Mucosa of descending colon (tissue), 3 donors: Measurements from ENCODE around the gene PTPRN2. TPM values are rescaled to one million over a fixed set of nuclear protein-coding genes. Genes with fewer than 3 reads are reported as not detected.

ENCODE experiments used
- ATAC-seq: fragments of 200-7000 bp; cut with Tn5 transposase; one replicate; pipeline ENCODE4 v1.9.1; 2020; ENCODE audit warnings: mild to moderate bottlenecking, moderate library complexity
- DNase-seq, 3 donors: peaks; one replicate each; pipeline ENCODE4 v3.0.0-alpha.2; 2020
- H3K36me3 ChIP-seq: fragments of 200-600 bp; one replicate; pipeline ENCODE4 v1.8.0; 2021; ENCODE audit warnings: low read depth, mild to moderate bottlenecking
- H3K4me1 ChIP-seq: fragments of 200-600 bp; one replicate; pipeline ENCODE4 v1.8.0; 2021; ENCODE audit warnings: low read depth, mild to moderate bottlenecking
- H3K4me3 ChIP-seq: fragments of 200-600 bp; one replicate; pipeline ENCODE4 v1.8.0; 2021; ENCODE audit warnings: mild to moderate bottlenecking
- H3K9me3 ChIP-seq: fragments of 200-600 bp; one replicate; pipeline ENCODE4 v1.8.0; 2021; ENCODE audit warnings: mild to moderate bottlenecking
- intact Hi-C, 2 donors: fragments of 100-400 bp; cut with DNase I in 1 of 2; cut with micrococcal nuclease in 1 of 2; formaldehyde crosslinking; loops; one replicate each; pipeline versions ENCODE4 v1.11.0 to v1.11.1; 2022; cut with DNase I, micrococcal nuclease
- total RNA-seq, 3 donors: library from RNA; stranded (reverse); fragmentation: NEBNext Ultra II Directional in 2 of 3; extraction: Animal tissue kit (Norgen Biotek cat#: 25700) in 2 of 3; gene quantifications; one replicate each; pipeline versions ENCODE4 v1.2.1 to v1.2.4, GENCODE V29; 2021 to 2023
- TF ChIP-seq, protein P1 (sequence below): fragments of 200-600 bp; IDR thresholded peaks from one replicate; pipeline ENCODE4 v1.8.0; 2022; ENCODE audit warnings: antibody characterized with exemption, mild to moderate bottlenecking
- donor health status: DM: no; HTN: no; CAD: no; lungs with moderate emphysema.
- donor health status: DM: no; HTN: no; CAD: no.
- donor health status: DM: no; HTN: yes; CAD: no.

PTPRN2 gene
- total RNA-seq, 3 donors from 2014 or later: 12.5 to 28.0 (median 26.2) TPM

DNA sequence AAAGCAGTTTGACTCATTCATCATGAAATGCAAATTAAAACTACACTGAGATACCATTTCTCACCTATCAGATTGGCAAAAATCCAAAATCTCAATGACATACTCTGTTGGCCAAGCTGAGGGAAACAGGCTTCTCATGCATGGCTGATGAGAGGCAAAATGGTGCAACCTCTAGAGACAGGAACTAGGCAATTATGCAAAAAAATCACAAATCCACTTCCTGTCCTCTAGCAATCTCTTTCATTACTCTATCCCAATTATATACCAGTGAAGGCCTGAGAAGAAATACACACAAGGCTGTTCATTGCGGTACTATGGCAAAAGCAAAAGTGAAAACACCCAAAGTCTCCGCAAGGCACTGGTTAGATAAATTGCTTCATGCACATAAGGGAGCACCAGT is 25.9 kb upstream of the PTPRN2 start:
- Histone ChIP-seq H3K36me3 (no peaks in the 10 kb centered on the region), H3K4me1 (no peaks in the 10 kb centered on the region), H3K9me3 (no peaks in the 10 kb centered on the region), H3K4me3 (no peak overlapping the region)
- intact Hi-C loops: no loop called here
- DNase-seq (no peak), ATAC-seq (no peak)
- TF ChIP-seq, protein P1, sequence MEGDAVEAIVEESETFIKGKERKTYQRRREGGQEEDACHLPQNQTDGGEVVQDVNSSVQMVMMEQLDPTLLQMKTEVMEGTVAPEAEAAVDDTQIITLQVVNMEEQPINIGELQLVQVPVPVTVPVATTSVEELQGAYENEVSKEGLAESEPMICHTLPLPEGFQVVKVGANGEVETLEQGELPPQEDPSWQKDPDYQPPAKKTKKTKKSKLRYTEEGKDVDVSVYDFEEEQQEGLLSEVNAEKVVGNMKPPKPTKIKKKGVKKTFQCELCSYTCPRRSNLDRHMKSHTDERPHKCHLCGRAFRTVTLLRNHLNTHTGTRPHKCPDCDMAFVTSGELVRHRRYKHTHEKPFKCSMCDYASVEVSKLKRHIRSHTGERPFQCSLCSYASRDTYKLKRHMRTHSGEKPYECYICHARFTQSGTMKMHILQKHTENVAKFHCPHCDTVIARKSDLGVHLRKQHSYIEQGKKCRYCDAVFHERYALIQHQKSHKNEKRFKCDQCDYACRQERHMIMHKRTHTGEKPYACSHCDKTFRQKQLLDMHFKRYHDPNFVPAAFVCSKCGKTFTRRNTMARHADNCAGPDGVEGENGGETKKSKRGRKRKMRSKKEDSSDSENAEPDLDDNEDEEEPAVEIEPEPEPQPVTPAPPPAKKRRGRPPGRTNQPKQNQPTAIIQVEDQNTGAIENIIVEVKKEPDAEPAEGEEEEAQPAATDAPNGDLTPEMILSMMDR: no peak

DNA sequence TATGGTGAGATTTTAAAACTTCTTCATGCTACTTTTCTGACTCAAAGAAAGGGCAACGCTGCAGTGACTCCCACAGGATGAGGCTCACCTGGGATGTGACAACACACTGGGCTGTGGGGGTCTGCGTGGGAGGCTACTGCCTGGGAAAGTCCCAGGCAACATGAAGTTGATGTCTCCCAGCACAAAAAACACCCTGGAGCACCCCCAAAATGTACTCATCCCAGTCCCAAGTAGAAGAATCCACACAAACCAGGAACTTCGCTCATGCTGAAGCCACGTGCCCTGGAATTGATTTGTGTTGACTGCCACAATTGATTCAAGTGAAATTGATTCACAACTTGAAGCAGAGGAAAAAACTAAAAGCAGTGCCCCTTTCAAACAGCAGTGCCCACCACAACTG is 24.9 kb upstream of the PTPRN2 start:
- DNase-seq (no peak), ATAC-seq (no peak)
- Histone ChIP-seq H3K4me1 (no peaks in the 10 kb centered on the region), H3K36me3 (no peaks in the 10 kb centered on the region), H3K4me3 (no peak overlapping the region), H3K9me3 (no peaks in the 10 kb centered on the region)
- TF ChIP-seq, protein P1: no peak
- intact Hi-C loops: no loop called here

DNA sequence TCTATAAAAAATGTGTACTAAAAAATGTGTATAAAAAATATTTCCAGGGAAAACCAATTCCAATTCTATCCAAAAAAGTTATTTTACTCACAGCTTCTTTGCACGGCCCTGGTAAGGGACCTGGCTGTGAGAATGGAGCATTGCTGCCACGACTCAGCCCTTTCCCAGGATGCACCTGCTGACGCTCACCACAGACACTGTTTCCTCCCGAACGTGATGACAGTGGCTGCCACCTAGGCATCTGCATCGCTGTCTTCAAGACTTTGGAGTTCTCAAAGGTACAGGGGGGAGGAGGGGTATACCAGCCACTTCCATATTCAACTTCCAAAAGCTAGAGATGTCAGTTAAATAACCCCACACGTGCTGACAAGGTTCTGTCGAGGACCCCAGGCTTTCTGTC is 23.9 kb upstream of the PTPRN2 start:
- Histone ChIP-seq H3K36me3 (no peaks in the 10 kb centered on the region), H3K9me3 (no peaks in the 10 kb centered on the region), H3K4me3 (no peak overlapping the region), H3K4me1 (no peaks in the 10 kb centered on the region)
- TF ChIP-seq, protein P1: no peak
- intact Hi-C loops: no loop called here
- ATAC-seq: no peak
- no peak for DNase-seq

DNA sequence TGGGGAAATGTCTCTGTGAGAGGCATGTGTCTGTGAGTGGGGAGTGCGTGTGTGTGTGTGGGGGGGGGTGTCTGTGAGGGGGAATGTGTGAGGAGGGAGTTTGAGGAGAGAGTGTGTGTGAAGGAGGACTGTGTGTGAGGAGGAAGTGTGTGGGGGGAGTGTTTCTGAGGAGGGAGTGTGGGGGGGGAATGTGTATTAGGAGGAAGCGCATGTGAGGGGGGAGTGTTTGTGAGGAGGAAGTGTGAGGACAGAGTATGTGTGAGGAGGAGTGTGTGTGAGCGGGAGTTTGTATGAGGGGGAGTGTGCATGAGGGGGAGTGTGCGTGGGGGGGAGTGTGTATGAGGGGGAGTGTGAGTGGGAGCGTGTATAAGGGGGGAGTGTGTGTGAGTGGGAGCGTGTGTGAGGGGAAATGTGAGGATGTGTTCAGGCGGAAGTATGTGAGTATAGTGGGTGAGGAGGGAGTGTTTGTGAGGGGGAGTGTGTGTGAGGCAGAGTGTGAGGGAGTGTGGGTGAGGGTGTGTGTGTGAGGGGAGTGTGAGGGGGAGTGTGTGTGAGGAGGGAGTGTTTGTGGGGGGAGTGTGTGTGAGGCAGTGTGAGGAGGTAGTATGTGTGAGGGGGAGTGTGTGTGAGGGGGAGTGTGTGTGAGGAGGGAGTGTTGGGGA is 21.8 kb upstream of the PTPRN2 start:
- TF ChIP-seq, protein P1: no peak
- Histone ChIP-seq H3K9me3 (no peaks in the 10 kb centered on the region), H3K4me3 (no peak overlapping the region), H3K36me3 (no peaks in the 10 kb centered on the region), H3K4me1 (no peaks in the 10 kb centered on the region)
- DNase-seq: no peak
- intact Hi-C loops: no loop called here
- no peak for ATAC-seq

DNA sequence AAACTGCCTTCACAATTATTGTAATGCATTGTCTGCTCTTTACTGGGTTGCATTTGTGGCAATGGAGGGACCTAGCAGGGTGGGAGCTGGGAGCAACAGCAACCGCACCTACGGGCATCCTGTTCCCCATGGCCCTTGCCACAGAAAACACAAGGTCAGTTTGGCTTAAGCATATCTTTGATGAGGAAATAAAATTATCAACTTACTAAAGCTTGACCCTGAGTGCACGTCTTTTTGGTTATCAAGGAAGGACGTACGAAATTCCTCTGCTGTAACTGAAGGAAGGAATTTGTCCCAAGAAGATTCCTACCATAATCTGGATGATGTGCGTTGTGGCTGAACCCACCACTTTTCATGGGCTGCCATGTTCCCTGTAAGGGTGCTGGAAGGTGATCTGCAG is 19.9 kb upstream of the PTPRN2 start:
- ATAC-seq: no peak

More for the DNA sequence above, 19.9 kb upstream of the PTPRN2 start:
- H3K4me1 ChIP-seq: no peaks in the 10 kb centered on the region
- H3K4me3 ChIP-seq: no peak overlapping the region
- H3K36me3 ChIP-seq: no peaks in the 10 kb centered on the region
- intact Hi-C loops: no loop called here
- TF ChIP-seq, protein P1: no peak
- DNase-seq: no peak
- no peaks in the 10 kb centered on the region for H3K9me3 ChIP-seq
